Measurements from ENCODE around the gene NLGN1. TPM values are rescaled to one million over a fixed set of nuclear protein-coding genes. Genes with fewer than 3 reads are reported as not detected.

The NLGN1 gene
- total and polyA plus RNA-seq, 2 of the 13 experiments (the other 11 are each of a cell fraction or from before 2014, with no cell fraction given) = not detected

GRCh38 chr3:173463250-173463649 lies 65.7 kb downstream of the NLGN1 start:
- H3K4me2 ChIP-seq (ENCODE audit: low read depth, low read length) = no peak overlapping the region
- 24% methylated on average over 3 of the region's 3 CpGs for WGBS (ENCODE audit: low lambda C conversion rate)
- CTCF ChIA-PET (ENCODE audit: low intra/inter-chr PET ratio, low total read pairs) = no interaction called here

More at GRCh38 chr3:173463250-173463649, 65.7 kb downstream of the NLGN1 start:
- DNase-seq (ENCODE audit: low spot score) = no peak
- Histone ChIP-seq H3K27ac (ENCODE audit: extremely low read length, insufficient read depth, low read length) (no peak overlapping the region), H3K9me3 (ENCODE audit: low read length) (no peaks in the 10 kb centered on the region), H3K79me2 (ENCODE audit: insufficient read depth, low read length) (no peaks in the 10 kb centered on the region), H4K20me1 (ENCODE audit: insufficient read depth, low read length) (no peaks in the 10 kb centered on the region), H3K4me1 (ENCODE audit: insufficient read depth, low read length) (no peaks in the 10 kb centered on the region), H2AFZ (ENCODE audit: low read length) (no peak overlapping the region), H3K27me3 (ENCODE audit: control insufficient read depth in 1 of 2, insufficient read depth in 2 of 2, low read length in 2 of 2) (no peaks in the 10 kb centered on the region), H3K36me3 (replicated peaks in 1 of 2; ENCODE audit: control insufficient read depth in 1 of 2, insufficient read depth in 2 of 2, low read length in 2 of 2) (no peaks in the 10 kb centered on the region), H3K4me3 (replicated peaks in 1 of 3; ENCODE audit: insufficient read depth in 1 of 3, low read depth in 2 of 3, low read length in 3 of 3) (no peak overlapping the region), H3K9ac (ENCODE audit: insufficient read depth, low read depth, low read length) (no peak overlapping the region)
- intact Hi-C loops (cut with micrococcal nuclease; ENCODE audit: unreplicated experiment) (no loop called here), in situ Hi-C loops (cut with HindIII; ENCODE audit: extremely low pct_ligation_motif_present, low pct_unique_long_range_greater_than_20kb) (no loop called here)
- FAIRE-seq = no peak
- TF ChIP-seq ATF6 (CRISPR knock-in tag; conservative IDR thresholded peaks at IDR 0.05) = no peak
- TF ChIP-seq MIXL1 (CRISPR knock-in tag; IDR thresholded peaks at IDR 0.05) = no peak
- TF ChIP-seq SP4 (CRISPR knock-in tag; IDR thresholded peaks at IDR 0.05) = no peak
- no peak for TF ChIP-seq SIN3A (IDR thresholded peaks at IDR 0.05; ENCODE audit: borderline replicate concordance, low read depth, low read length)
- no peak for TF ChIP-seq CC2D1A (CRISPR knock-in tag; IDR thresholded peaks at IDR 0.05)
- TF ChIP-seq ZNF841 (CRISPR knock-in tag; IDR thresholded peaks at IDR 0.05; ENCODE audit: borderline replicate concordance) = no peak
- no peak for TF ChIP-seq E2F5 (CRISPR knock-in tag; conservative IDR thresholded peaks at IDR 0.05)
- TF ChIP-seq ZNF180 (CRISPR knock-in tag; IDR thresholded peaks at IDR 0.05; ENCODE audit: borderline replicate concordance, low read depth) = no peak
- TF ChIP-seq ZMYM2 (CRISPR knock-in tag; IDR thresholded peaks at IDR 0.05) = no peak
- TF ChIP-seq PLRG1 (conservative IDR thresholded peaks at IDR 0.05) = no peak
- TF ChIP-seq FUBP1 (CRISPR knock-in tag; IDR thresholded peaks at IDR 0.05; ENCODE audit: borderline replicate concordance) = no peak
- TF ChIP-seq KDM6A (CRISPR knock-in tag; IDR thresholded peaks at IDR 0.05; ENCODE audit: low read depth) = no peak
- TF ChIP-seq TBX2 (CRISPR knock-in tag; IDR thresholded peaks at IDR 0.05; ENCODE audit: borderline replicate concordance) = no peak
- no peak for TF ChIP-seq SRSF4 (IDR thresholded peaks at IDR 0.05; ENCODE audit: low read depth, low read length, poor library complexity, severe bottlenecking)
- no peak for TF ChIP-seq E2F2 (CRISPR knock-in tag; IDR thresholded peaks at IDR 0.05; ENCODE audit: borderline replicate concordance)
- no peak for ATAC-seq
- POLR2A ChIA-PET = no interaction called here
- no TSS peak for BruUV-seq (replicated peaks)
